Glutamatergic neuron (in vitro differentiated cells): ENCODE results near the gene USP17L15. TPM values are rescaled to one million over a fixed set of nuclear protein-coding genes. Genes with fewer than 3 reads are reported as not detected.
"Not testable (repeated sequence)": the region's sequence is repeated elsewhere in the genome, so short reads cannot be mapped to it uniquely, and the experiment has no call there.

ENCODE experiments used
- DNase-seq: peaks from one replicate; pipeline ENCODE4 v3.0.0; 2022
- H3K27ac Mint-ChIP-seq: one replicate; pipeline ENCODE4 v1.8.0; 2020; ENCODE audit warnings: mild to moderate bottlenecking, mixed read lengths, inconsistent platforms; ENCODE audit not compliant: unreplicated experiment
- H3K27me3 Mint-ChIP-seq: one replicate; pipeline ENCODE4 v1.8.0; 2020; ENCODE audit warnings: mild to moderate bottlenecking, moderate library complexity, mixed read lengths, inconsistent platforms; ENCODE audit not compliant: unreplicated experiment
- H3K36me3 Mint-ChIP-seq: one replicate; pipeline ENCODE4 v1.8.0; 2020; ENCODE audit warnings: mild to moderate bottlenecking, mixed read lengths, inconsistent platforms; ENCODE audit not compliant: unreplicated experiment
- H3K4me1 Mint-ChIP-seq: one replicate; pipeline ENCODE4 v1.8.0; 2020; ENCODE audit warnings: mild to moderate bottlenecking, low read depth, mixed read lengths, inconsistent platforms; ENCODE audit not compliant: unreplicated experiment
- H3K4me3 Mint-ChIP-seq: one replicate; pipeline ENCODE4 v1.8.0; 2020; ENCODE audit warnings: mild to moderate bottlenecking, mixed read lengths, inconsistent platforms; ENCODE audit not compliant: unreplicated experiment
- H3K9me3 Mint-ChIP-seq: one replicate; pipeline ENCODE4 v1.8.0; 2020; ENCODE audit warnings: mild to moderate bottlenecking, moderate library complexity, mixed read lengths, inconsistent platforms; ENCODE audit not compliant: unreplicated experiment
- total RNA-seq: library from RNA; stranded (reverse); fragmentation: NEBNext Ultra II Directional; extraction: Animal tissue kit (Norgen Biotek cat#: 25700); gene quantifications from one replicate; pipeline ENCODE4 v1.2.1, GENCODE V29; 2021; ENCODE audit not compliant: unreplicated experiment

The USP17L15 gene
- total RNA-seq, 1 donor from 2014 or later: not detected

- not testable (repeated sequence) for H3K4me3 Mint-ChIP-seq, H3K27ac Mint-ChIP-seq, H3K27me3 Mint-ChIP-seq, DNase-seq, H3K9me3 Mint-ChIP-seq, H3K4me1 Mint-ChIP-seq, H3K36me3 Mint-ChIP-seq
Measured at GRCh38 chr4:9262572-9262971, 28.4 kb downstream of the USP17L15 start, which contains the start of gene USP17L21. Gene USP17L21 (plus strand): TSS chr4:9262872. CDS start chr4:9262872, 0 bp downstream.

- not testable (repeated sequence) for H3K4me1 Mint-ChIP-seq, DNase-seq, H3K36me3 Mint-ChIP-seq, H3K27me3 Mint-ChIP-seq, H3K27ac Mint-ChIP-seq, H3K4me3 Mint-ChIP-seq, H3K9me3 Mint-ChIP-seq
Measured at GRCh38 chr4:9267319-9267718, 33.1 kb downstream of the USP17L15 start, which contains the start of gene USP17L22. Gene USP17L22 (plus strand): TSS chr4:9267619. CDS start chr4:9267619, 0 bp downstream.

- H3K9me3 Mint-ChIP-seq, H3K27me3 Mint-ChIP-seq, H3K4me3 Mint-ChIP-seq, H3K27ac Mint-ChIP-seq, H3K36me3 Mint-ChIP-seq, H3K4me1 Mint-ChIP-seq: not testable (repeated sequence)
- DNase-seq: peak; percentile 10
Measured at GRCh38 chr4:9271719-9272118, 37.5 kb downstream of the USP17L15 start.

Other genes with a start within 250 kb of the USP17L15 start
- gene FAM90A26, start 64.0 kb upstream of the USP17L15 start, total RNA-seq: not detected
- gene USP17L10, start 23.7 kb upstream of the USP17L15 start, total RNA-seq: not detected
- 0.42 TPM for gene USP17L11, start 19.0 kb upstream of the USP17L15 start, total RNA-seq
- gene USP17L12, start 14.2 kb upstream of the USP17L15 start, total RNA-seq: not detected
- gene USP17L13, start 9.5 kb upstream of the USP17L15 start, total RNA-seq: not detected
- not detected for gene USP17L17, start 9.5 kb downstream of the USP17L15 start, total RNA-seq
- gene USP17L18, start 14.2 kb downstream of the USP17L15 start, total RNA-seq: not detected
- gene USP17L19, start 19.0 kb downstream of the USP17L15 start, total RNA-seq: not detected
- not detected for gene USP17L20, start 23.7 kb downstream of the USP17L15 start, total RNA-seq
- gene USP17L21, start 28.5 kb downstream of the USP17L15 start, total RNA-seq: not detected
- gene USP17L22, start 33.2 kb downstream of the USP17L15 start, total RNA-seq: not detected
- not detected for gene USP17L24, start 90.8 kb downstream of the USP17L15 start, total RNA-seq
- not detected for gene USP17L25, start 95.5 kb downstream of the USP17L15 start, total RNA-seq
- gene USP17L26, start 100.3 kb downstream of the USP17L15 start, total RNA-seq: not detected
- gene USP17L5, start 105.0 kb downstream of the USP17L15 start, total RNA-seq: not detected
- not detected for gene USP17L27, start 109.8 kb downstream of the USP17L15 start, total RNA-seq
- not detected for gene USP17L28, start 114.5 kb downstream of the USP17L15 start, total RNA-seq
- not detected for gene USP17L29, start 119.3 kb downstream of the USP17L15 start, total RNA-seq
- not detected for gene USP17L30, start 128.7 kb downstream of the USP17L15 start, total RNA-seq
- not detected for gene DEFB131A, start 210.0 kb downstream of the USP17L15 start, total RNA-seq